IPS-18c (cell line): Measurements from ENCODE around the gene NAPSA.

Source experiments
- H3K4me3 ChIP-seq: 2 replicates; pipeline ENCODE4 v1.7.0; 2013; ENCODE audit warnings: low read depth, mild to moderate bottlenecking, low read length, moderate library complexity; ENCODE audit not compliant: insufficient read depth
- H3K9me3 ChIP-seq: one replicate; pipeline ENCODE4 v1.6.1; 2013; ENCODE audit warnings: mild to moderate bottlenecking, low read length, moderate library complexity; ENCODE audit not compliant: control insufficient read depth, insufficient read depth

The NAPSA gene

DNA sequence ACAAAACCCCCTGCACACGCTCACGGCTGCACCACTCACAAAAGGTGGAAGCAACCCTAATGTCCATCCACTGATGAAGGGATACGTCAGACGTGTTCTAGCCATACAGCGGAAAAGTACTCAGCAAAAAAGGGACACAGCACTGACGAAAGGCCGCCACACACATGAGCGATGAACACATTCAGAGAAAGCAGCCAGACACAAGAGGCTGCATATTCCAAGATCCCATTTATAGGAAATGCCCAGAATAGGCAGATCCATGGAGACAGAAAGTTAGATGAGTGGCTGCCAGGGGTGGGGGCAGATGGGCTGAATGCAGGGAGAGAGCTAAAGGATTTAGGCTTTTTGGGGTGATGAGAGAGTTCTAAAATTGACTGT is 22.4 kb upstream of the NAPSA start:
- Histone ChIP-seq H3K9me3 (peaks cover 5% of the 10 kb centered on the region), H3K4me3 (no peak overlapping the region)

DNA sequence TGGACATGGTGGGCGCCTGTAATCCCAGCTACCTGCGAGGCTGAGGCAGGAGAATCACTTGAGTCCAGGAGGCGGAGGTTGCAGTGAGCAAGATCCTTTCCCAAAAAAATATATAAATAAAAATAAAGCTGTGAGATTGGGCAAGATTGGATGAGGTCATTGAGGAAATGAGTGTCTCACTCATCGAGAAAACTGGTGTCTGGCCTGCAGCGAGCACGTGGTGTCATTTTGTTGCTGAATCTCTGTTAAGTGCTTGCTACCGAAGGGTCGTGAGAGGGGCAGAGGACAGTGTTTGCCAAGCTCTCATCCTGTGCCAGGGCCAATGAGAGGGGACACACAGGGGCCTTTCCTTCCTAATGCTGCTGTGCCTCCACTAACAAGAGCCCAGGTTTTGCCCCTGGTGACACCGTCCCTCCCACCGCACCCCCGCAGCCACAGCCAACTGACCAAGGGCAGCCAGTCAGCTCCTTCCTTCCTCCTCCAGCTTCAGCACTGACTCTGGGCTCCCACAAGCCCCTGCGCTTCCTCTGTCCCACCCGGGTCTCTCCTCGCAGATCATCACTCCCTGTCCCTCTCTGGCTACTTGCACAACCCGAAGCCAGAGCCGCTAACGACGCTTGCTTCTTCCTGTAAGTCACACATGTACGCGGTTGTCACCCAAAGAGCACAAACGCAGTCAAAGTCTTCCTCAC is 21.9 kb upstream of the NAPSA start:
- peaks cover 5% of the 10 kb centered on the region for H3K9me3 ChIP-seq
- H3K4me3 ChIP-seq: no peak overlapping the region

DNA sequence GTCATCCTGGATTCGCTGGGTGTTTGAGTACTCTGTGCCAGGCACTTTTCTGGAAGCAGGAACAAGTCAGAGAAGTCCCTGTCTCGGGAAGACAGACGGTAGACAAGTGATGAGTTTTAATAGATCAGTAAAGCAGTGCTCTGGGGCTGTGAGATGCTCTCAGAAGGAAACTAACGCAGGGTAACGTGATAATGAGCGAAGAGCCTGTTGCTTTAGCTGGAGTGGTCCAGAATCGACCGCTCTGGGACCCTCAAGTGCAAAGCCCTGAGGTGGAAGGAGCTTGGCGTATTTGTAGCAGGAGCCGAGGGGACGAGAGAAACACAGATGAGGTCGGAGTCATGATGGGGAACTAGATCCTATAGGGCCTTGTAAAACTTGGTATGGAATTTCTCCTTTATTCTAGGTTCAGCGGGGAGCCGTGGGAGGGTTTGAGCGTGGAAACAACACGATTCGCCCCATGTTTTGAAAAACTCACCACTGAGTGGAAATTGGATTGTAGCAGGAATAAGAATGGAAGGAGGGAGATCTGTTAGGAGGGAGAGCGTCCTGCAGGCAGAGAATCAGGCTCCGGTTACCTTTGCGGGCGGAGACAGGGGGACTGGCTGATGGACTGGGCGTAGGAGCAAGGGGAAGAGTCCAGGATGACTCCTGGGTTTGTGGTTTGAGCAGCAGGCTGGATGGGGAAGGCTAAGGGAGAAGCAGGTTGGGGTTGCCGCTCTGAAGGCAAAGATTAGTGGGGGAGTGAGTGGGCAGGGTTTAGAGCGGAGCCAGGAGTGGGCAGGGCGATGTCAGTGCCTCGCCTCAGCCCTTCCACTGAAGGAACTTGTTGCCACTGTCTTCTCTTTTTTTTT is 19.5 kb upstream of the NAPSA start:
- Histone ChIP-seq H3K4me3 (peak overlapping the region; percentile 51), H3K9me3 (no peaks in the 10 kb centered on the region)

DNA sequence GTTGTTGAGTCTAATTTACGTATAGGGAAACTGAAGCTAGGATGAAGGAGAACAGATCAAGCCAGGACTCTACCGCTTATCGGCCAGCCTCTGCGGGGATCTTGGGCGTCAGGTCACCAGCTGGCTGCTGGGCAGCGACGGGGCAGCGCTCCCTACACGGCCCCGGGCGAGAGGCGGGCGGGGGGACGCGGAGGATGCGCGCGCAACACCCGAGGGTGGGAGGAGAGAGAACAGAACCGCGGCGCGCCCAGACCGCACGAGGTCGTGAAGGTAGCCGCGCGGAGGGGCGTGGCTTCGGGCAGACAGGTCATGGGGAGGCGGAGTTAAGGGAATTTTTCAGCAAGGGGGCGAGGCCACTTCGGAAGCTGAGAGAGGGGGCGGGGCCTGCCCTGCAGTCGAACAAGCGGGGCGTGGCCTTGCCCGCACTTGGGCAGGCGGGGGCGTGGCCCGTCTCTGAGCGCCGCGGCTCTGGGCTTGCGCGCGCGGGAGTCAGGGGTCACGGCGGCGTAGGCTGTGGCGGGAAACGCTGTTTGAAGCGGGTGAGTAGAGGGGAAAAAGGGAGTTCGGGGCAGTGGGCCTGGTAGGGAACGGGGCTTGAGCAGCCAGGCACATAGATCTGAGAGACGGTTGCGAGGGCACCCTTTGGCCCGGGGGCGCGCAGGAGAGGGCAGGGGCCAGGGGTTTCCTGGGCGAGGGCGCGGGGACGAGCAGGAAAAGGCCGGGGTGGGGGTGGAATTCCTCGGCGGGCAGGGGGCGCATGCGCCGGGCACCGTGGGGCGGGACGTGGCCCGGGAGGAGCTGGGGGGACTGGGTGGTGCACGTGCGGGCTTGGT is 18.6 kb upstream of the NAPSA start, which contains the start of gene POLD1:
Gene POLD1, plus strand, starts transcription at position 496 of the 833 bp plus-strand sequence. CDS start 14,505 bp downstream, outside the sequence.
- Histone ChIP-seq H3K9me3 (no peaks in the 10 kb centered on the region), H3K4me3 (peak within 1 kb of the TSS; percentile 51)

DNA sequence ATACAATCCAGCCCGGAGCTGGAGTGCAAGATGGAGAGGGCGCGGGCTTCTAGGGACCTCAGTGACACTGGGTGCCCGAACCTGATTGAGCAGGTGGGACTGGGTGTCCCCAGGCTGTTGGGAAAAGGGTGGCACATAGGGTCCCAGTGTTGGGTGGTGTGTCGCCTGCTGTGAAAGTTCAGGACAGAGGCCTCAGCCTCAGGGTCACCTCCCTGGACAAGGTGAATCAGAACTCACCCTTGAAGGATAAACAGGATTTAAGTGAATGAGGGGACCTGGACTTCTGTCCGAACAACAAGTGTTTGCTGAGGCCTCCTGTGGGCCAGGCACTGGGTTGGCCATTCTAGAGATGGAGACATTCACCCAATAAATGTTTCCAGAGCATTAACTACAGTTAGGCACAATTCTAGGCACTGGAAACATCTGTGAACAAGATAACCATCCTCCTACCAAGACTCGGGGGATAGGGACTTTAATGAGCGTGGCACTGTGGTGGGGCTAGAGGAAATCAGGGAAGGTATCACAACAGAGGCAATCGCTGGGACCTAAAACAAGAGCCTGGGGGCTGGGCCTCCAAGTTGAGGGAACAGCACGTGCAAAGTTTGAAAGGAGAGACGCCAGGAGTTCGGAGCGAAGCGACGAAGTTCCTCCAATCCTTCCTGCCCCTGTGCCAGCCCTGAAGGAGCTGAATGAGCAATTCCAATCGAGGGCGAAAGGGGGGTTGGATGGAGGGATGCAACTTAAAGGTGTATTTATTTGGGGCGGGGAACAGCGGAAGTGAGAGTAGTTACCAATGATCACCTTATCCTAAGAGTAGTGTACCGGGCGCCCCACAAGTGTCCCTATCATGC is 17.8 kb upstream of the NAPSA start:
- Histone ChIP-seq H3K4me3 (peak overlapping the region; percentile 51; the same call in 1 of the 2 replicates), H3K9me3 (no peaks in the 10 kb centered on the region)

DNA sequence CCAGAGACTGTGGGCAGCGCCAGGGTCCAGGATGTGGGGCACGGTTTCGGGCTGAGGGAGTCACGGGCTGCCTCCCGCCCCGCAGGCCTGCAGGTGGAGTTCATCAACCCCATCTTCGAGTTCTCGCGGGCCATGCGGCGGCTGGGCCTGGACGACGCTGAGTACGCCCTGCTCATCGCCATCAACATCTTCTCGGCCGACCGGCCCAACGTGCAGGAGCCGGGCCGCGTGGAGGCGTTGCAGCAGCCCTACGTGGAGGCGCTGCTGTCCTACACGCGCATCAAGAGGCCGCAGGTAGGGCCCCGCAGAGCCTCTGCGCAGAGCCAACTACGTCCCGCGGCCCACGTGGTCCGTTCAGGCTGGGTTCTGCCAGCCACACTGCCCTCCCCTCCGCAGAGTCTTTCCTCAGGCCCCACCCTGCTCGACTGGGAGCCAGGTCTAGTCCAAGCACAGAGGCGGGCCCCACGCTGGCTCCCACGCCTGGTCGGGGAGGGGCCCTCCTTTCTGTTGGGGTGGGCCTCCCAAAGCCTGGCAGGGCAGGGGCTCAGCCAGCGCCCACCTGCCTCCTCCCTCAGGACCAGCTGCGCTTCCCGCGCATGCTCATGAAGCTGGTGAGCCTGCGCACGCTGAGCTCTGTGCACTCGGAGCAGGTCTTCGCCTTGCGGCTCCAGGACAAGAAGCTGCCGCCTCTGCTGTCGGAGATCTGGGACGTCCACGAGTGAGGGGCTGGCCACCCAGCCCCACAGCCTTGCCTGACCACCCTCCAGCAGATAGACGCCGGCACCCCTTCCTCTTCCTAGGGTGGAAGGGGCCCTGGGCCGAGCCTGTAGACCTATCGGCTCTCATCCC is 16.7 kb upstream of the NAPSA start:
- no peaks in the 10 kb centered on the region for H3K9me3 ChIP-seq
- no peak overlapping the region for H3K4me3 ChIP-seq

DNA sequence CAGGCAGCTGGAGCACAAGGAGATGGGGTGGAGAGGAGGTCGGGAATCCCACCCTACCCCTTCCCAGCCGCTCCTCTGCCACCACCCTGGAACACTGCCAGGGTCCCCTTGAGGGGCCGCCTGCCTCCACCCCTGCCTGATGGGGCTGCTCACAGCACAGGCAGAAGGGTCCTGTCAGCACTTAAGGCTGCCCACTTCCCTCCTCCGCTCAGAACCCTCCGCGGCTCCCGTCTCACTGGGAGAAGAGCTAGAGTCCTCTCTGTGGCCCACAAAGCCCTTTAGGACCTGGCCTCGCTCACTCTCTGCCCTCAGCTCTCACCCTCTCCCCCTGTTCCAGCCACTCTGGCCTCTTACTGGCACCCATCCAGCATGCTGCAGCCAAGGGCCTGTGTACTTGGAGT is 15.3 kb upstream of the NAPSA start:
- Histone ChIP-seq H3K4me3 (no peak overlapping the region), H3K9me3 (no peaks in the 10 kb centered on the region)

DNA sequence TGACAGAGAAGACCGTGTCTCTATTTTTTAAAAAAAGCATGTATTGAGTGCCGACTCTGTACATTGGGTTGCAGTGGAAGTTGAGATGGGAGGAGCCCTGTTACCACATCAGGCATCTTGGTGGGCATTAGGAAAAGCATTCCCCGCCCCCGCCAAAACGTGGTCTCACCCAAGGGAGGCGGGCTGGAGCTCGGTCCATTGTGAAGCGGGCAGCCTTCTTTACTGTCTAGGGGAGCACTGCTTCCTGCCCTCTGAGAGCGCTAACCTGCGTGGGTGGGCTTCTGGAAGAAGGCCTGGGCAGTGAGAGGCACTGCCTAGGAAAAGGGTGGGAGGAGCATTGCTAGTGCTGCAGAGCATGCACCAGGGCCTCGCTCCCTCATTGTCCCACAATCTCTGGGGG is 14.7 kb upstream of the NAPSA start:
- Histone ChIP-seq H3K9me3 (no peaks in the 10 kb centered on the region), H3K4me3 (no peak overlapping the region)

DNA sequence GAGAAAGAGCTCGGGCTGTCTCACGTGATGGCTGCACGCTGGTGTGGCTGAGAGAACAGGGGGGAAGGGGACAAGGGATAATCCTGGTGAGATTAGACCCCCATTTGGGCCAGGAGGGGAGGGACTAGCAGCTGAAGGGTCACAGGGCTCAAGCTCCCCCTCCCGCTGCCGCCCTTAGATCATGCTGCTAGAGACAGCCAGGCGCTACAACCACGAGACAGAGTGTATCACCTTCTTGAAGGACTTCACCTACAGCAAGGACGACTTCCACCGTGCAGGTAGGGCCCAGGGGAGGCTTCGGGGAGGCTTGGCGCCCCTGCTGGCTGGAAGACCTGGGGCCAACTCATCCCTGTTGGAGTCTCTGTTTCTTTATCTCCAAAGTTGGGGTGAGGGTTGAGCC is 14.2 kb upstream of the NAPSA start:
- H3K9me3 ChIP-seq: no peaks in the 10 kb centered on the region
- no peak overlapping the region for H3K4me3 ChIP-seq

DNA sequence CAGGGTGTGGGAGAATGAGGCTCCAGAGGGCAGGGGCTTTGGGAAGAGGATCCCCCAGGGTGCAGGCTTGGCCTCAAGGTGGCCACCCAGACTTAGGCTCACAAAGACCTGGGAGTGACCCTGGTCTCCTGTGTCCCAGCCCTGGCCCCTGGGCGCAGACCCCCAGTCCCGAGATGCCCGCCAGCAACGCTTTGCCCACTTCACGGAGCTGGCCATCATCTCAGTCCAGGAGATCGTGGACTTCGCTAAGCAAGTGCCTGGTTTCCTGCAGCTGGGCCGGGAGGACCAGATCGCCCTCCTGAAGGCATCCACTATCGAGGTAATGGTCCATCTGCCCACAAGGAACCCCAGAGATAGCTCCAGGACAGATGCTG is 13.4 kb upstream of the NAPSA start:
- no peak overlapping the region for H3K4me3 ChIP-seq

DNA sequence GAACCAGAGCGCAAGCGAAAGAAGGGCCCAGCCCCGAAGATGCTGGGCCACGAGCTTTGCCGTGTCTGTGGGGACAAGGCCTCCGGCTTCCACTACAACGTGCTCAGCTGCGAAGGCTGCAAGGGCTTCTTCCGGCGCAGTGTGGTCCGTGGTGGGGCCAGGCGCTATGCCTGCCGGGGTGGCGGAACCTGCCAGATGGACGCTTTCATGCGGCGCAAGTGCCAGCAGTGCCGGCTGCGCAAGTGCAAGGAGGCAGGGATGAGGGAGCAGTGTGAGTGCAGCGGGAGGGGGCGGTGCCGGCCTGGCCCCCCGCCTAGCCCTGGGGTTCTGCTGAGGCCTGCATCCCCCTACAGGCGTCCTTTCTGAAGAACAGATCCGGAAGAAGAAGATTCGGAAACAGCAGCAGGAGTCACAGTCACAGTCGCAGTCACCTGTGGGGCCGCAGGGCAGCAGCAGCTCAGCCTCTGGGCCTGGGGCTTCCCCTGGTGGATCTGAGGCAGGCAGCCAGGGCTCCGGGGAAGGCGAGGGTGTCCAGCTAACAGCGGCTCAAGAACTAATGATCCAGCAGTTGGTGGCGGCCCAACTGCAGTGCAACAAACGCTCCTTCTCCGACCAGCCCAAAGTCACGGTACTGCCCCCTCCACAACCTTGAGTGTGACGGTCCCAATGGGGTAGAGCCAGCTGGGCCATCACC is 12.9 kb upstream of the NAPSA start:
- no peak overlapping the region for H3K4me3 ChIP-seq
- no peaks in the 10 kb centered on the region for H3K9me3 ChIP-seq

More for the DNA sequence above, 13.4 kb upstream of the NAPSA start:
- H3K9me3 ChIP-seq: no peaks in the 10 kb centered on the region

DNA sequence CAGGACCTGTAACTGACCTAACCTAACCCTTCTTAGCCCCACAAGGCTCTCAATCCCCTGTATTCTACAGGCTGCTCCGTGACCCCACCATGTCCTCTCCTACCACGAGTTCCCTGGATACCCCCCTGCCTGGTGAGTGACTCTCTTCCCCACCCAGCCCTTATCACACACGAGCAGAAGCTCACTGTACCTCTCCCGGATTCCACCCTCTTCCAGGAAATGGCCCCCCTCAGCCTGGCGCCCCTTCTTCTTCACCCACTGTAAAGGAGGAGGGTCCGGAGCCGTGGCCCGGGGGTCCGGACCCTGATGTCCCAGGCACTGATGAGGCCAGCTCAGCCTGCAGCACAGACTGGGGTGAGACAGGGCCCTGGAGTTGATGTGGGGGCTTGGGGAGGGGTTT is 12.1 kb upstream of the NAPSA start:
- no peaks in the 10 kb centered on the region for H3K9me3 ChIP-seq
- H3K4me3 ChIP-seq: no peak overlapping the region

DNA sequence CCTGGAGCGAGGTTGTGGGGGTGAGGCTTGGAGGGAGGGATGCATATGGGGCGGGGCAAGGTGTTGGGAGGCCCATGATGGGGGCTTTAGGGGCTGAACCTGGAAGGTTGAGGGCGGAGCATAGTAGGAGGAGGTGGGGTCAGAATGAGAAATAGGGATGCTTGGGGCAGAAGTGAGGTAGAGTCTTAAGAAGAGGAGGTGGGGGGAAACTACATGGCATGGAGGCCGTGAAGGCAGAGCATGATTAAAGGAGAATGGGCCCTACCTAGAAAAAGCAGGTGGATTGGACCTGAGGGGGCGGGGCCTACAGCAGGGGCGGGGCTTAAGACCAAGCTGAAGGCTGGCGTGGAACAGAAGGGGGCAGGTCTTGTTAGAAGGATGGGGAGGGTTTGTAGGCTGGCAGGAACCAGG is 11.6 kb upstream of the NAPSA start:
- H3K9me3 ChIP-seq: no peaks in the 10 kb centered on the region
- H3K4me3 ChIP-seq: no peak overlapping the region

DNA sequence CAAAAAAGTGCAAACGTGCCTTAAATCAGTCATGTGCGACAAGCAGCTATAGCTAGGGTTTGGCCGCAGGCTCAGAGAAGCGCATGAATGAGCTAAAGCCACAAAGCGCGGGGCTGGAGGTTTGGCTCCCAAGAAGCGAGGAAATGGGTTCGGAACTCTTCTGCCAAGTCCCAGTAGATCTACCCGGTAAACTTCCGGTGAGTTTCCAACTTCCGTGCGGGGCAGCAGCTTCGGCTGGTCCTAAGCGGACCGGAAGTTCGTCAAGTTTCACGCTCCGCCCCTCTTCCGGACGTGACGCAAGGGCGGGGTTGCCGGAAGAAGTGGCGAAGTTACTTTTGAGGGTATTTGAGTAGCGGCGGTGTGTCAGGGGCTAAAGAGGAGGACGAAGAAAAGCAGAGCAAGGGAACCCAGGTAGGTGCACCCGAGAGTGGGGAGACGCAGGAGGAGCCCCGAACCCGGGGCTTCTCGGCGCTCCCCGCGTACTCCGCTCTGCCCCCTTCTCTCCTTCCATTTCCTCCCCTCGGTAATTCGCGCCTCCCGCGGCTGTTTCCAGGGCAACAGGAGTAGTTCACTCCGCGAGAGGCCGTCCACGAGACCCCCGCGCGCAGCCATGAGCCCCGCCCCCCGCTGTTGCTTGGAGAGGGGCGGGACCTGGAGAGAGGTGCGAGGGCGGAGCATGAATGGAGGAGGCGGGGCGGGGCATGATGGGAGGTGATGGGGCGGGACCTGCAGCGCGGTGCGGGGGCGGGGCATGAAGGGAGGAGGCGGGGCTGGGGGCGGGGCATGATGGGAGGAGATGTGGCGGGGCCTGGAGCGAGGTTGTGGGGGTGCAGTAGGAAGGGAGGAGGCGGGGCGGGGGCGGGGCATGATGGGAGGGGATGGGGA is 11.0 kb upstream of the NAPSA start, which contains the start of gene NR1H2:
Gene NR1H2, plus strand, starts transcription at position 292 of the 885 bp plus-strand sequence. CDS start 1,149 bp downstream, outside the sequence.
- peak within 1 kb of the TSS; percentile 89 for H3K4me3 ChIP-seq
- H3K9me3 ChIP-seq: no peaks in the 10 kb centered on the region
